Spleen (tissue), 11 donors: ENCODE results near the gene ATP7B. TPM values are rescaled to one million over a fixed set of nuclear protein-coding genes. Genes with fewer than 3 reads are reported as not detected.

Source experiments
- DNase-seq: peaks from one replicate; pipeline ENCODE4 v3.0.0-alpha.2; 2020
- H3K27ac ChIP-seq, 8 donors: fragments of 200-600 bp; sonication (generic) in 7 of 8; 1 replicate in 4 of 8; 2 replicates in 4 of 8; pipeline versions ENCODE4 v1.5.0 to v1.8.0; 2016 to 2021; ENCODE audit warnings: inconsistent platforms in 4 of 8, mild to moderate bottlenecking in 4 of 8, moderate library complexity in 1 of 8
- H3K27me3 ChIP-seq, 7 donors: fragments of 200-600 bp; sonication (generic) in 6 of 7; replicated peaks in 1 of 7; 1 replicate in 4 of 7; 2 replicates in 3 of 7; pipeline versions ENCODE4 v1.5.0 to v1.8.0; 2016 to 2021; ENCODE audit warnings: inconsistent platforms in 3 of 7, mild to moderate bottlenecking in 1 of 7
- H3K36me3 ChIP-seq, 6 donors: fragments of 200-600 bp; sonication (generic) in 5 of 6; 1 replicate in 4 of 6; 2 replicates in 2 of 6; pipeline versions ENCODE4 v1.5.0 to v1.8.0; 2016 to 2021; ENCODE audit warnings: inconsistent platforms in 2 of 6
- H3K4me1 ChIP-seq, 6 donors: fragments of 200-600 bp; sonication (generic) in 5 of 6; 1 replicate in 3 of 6; 2 replicates in 3 of 6; pipeline versions ENCODE4 v1.5.0 to v1.8.0; 2016 to 2021; ENCODE audit warnings: inconsistent platforms in 3 of 6
- H3K4me3 ChIP-seq, 8 donors: fragments of 200-600 bp; sonication (generic) in 7 of 8; 1 replicate in 4 of 8; 2 replicates in 4 of 8; pipeline versions ENCODE4 v1.5.0 to v1.8.0; 2016 to 2021; ENCODE audit warnings: inconsistent platforms in 4 of 8, mild to moderate bottlenecking in 4 of 8, moderate library complexity in 2 of 8
- H3K9me3 ChIP-seq, 8 donors: fragments of 200-600 bp; sonication (generic) in 7 of 8; 1 replicate in 4 of 8; 2 replicates in 4 of 8; pipeline versions ENCODE4 v1.5.0 to v1.8.0; 2016 to 2021; ENCODE audit warnings: inconsistent platforms in 4 of 8
- POLR2A ChIP-seq, 3 donors: fragments of 450-650 bp; IDR thresholded peaks; one replicate each; pipeline ENCODE4 v1.5.1; 2017; ENCODE audit warnings: antibody characterized with exemption in 3 of 3, mild to moderate bottlenecking in 1 of 3
- POLR2AphosphoS5 ChIP-seq, 3 donors: sonication (generic); formaldehyde crosslinking; IDR thresholded peaks; one replicate each; pipeline ENCODE4 v1.5.1; 2017; ENCODE audit warnings: antibody characterized with exemption in 3 of 3
- WGBS, 5 donors: extraction: QIAGEN DNeasy Blood & Tissue Kit in 3 of 5; methylation state at CpG; one replicate each; pipeline versions ENCODE4 v1.1.5 to v1.1.7; 2013 to 2018; 5-methylcytosine and 5-hydroxymethylcytosine counted together
- intact Hi-C: fragments of 100-400 bp; cut with DNase I; formaldehyde crosslinking; loops from one replicate; pipeline ENCODE4 v1.15.0; 2023; ENCODE audit warnings: low total_unique reads
- polyA plus RNA-seq, 3 donors: library from polyadenylated mRNA; stranded (reverse); fragments of 200-250 nt; gene quantifications; one replicate each; pipeline ENCODE4 v1.2.1, GENCODE V29; 2013
- total RNA-seq, 7 donors: library from RNA; depleted of rRNA in 3 of 7; stranded (reverse); fragments of >200 nt in 3 of 7; fragmentation: NEBNext Ultra II Directional in 4 of 7; extraction: Animal tissue kit (Norgen Biotek cat#: 25700) in 4 of 7; gene quantifications; one replicate each; pipeline versions ENCODE4 v1.1.0 to v1.2.1, GENCODE V29; 2016 to 2021
- TF ChIP-seq, protein P1 (sequence below), 11 experiments: fragments of 200-600 bp in 7 of 11; fragments of 450-650 bp in 4 of 11; sonication (generic) in 4 of 11; IDR thresholded peaks in 8 of 11; conservative IDR thresholded peaks in 3 of 11; 1 replicate in 7 of 11; 2 replicates in 4 of 11; pipeline versions ENCODE4 v1.4.0 to v1.8.0; 2016 to 2021; ENCODE audit warnings: antibody characterized with exemption in 11 of 11, inconsistent platforms in 4 of 11, mild to moderate bottlenecking in 1 of 11
- donor health status: healthy with polysubstance abuse.
- donor health status: DM: no; HTN: no; CAD: no; lungs with moderate emphysema.
- donor health status: DM: no; HTN: no; CAD: no.
- donor health status: Bipolar disorder and iron deficiency.
- donor health status: healthy.
- donor health status: DM: no; HTN: no; CAD: no.
- donor health status: DM: yes; HTN: yes; CAD: no.

ATP7B gene
- total and polyA plus RNA-seq, 10 donors, result 0.17 to 3.7 (median 2.4) TPM

DNA sequence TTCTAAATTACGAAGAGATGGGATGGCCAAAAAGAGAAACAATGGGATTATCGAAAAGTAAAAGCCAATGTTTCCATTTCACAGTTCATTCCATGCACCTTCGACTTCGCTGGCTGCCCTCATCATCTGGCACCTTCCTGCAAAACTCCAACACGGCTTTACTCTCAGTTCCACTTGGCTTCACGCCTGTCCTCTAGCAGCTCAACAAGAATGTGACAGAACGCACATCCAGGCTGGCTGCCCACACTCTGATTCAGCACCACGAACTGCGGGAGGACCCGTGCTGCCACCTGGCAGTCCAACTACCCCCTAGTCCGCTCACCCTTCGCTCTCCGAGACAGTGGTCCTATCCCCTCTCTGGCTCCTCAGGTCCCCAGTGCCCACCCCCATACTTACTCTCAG, 11.7 kb downstream of the ATP7B start:
- DNase-seq, result no peak
- intact Hi-C loops, result no loop called here
- Histone ChIP-seq H3K4me1 (peaks cover 0 to 14% (median 6%) of the 10 kb centered on the region in 6 donors), H3K27me3 (peaks cover 0 to 6% (median 0%) of the 10 kb centered on the region in 7 donors), H3K36me3 (no peaks in the 10 kb centered on the region), H3K9me3 (no peaks in the 10 kb centered on the region), H3K27ac (no peak overlapping the region), H3K4me3 (no peak overlapping the region)
- WGBS, 5 donors, result 74 to 86% (median 84%) methylated on average over 13 of the region's 13 CpGs
- no peak for TF ChIP-seq POLR2AphosphoS5 (IDR thresholded peaks at IDR 0.05)
- TF ChIP-seq, protein P1, sequence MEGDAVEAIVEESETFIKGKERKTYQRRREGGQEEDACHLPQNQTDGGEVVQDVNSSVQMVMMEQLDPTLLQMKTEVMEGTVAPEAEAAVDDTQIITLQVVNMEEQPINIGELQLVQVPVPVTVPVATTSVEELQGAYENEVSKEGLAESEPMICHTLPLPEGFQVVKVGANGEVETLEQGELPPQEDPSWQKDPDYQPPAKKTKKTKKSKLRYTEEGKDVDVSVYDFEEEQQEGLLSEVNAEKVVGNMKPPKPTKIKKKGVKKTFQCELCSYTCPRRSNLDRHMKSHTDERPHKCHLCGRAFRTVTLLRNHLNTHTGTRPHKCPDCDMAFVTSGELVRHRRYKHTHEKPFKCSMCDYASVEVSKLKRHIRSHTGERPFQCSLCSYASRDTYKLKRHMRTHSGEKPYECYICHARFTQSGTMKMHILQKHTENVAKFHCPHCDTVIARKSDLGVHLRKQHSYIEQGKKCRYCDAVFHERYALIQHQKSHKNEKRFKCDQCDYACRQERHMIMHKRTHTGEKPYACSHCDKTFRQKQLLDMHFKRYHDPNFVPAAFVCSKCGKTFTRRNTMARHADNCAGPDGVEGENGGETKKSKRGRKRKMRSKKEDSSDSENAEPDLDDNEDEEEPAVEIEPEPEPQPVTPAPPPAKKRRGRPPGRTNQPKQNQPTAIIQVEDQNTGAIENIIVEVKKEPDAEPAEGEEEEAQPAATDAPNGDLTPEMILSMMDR (IDR thresholded peaks at IDR 0.05 in 8 of 11, conservative IDR thresholded peaks at IDR 0.05 in 3 of 11), result no peak
- TF ChIP-seq POLR2A (IDR thresholded peaks at IDR 0.05), result no peak

DNA sequence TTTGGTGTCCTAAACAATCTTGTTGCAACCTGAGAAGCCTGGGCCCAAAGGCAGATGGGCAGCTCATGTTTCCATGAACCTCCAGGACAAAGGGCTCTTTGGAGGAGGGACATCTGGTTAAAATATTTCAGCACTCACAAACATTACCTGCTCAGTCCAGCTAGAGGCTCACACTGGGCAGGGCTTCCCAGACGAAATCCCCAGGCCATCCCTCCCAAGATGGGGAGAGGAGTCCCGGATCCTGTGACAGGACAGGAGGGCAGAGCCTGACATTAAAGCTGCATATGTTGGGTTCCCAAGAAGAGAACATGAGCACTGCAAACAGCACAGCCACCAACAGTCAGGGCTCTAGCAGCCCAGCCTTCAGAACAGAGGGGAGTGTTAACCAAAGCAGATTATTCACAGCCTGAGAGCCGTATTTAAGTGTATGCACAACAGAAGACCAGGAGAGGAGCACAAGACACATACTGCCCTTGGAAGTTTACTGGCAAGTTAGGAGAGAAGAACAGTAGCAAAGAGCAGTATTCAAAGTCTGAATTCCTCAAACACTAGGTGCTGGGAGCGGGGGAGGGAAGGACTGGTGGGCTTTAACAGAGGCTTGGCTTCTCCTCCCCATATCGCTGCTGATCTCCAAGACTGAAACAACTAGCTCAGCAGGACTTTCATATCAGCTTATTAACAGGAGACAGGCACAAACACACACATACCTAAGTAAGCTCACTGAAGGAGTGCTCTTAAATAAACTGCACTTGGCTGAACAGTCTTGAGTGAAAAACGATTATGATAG, 12.3 kb downstream of the ATP7B start:
- DNase-seq, result no peak
- H3K27ac ChIP-seq, result no peak overlapping the region
- peaks cover 0 to 14% (median 6%) of the 10 kb centered on the region in 6 donors for H3K4me1 ChIP-seq
- H3K27me3 ChIP-seq, result peaks cover 0 to 6% (median 0%) of the 10 kb centered on the region in 7 donors
- intact Hi-C loops, result no loop called here
- TF ChIP-seq POLR2AphosphoS5 (IDR thresholded peaks at IDR 0.05) (no peak), POLR2A (IDR thresholded peaks at IDR 0.05) (no peak)
- TF ChIP-seq, protein P1 (IDR thresholded peaks at IDR 0.05 in 8 of 11, conservative IDR thresholded peaks at IDR 0.05 in 3 of 11), result no peak
- 62 to 82% (median 70%) methylated on average over 6 of the region's 6 CpGs for WGBS, 5 donors
- H3K9me3 ChIP-seq, result no peaks in the 10 kb centered on the region
- H3K36me3 ChIP-seq, result no peaks in the 10 kb centered on the region
- H3K4me3 ChIP-seq, result no peak overlapping the region

DNA sequence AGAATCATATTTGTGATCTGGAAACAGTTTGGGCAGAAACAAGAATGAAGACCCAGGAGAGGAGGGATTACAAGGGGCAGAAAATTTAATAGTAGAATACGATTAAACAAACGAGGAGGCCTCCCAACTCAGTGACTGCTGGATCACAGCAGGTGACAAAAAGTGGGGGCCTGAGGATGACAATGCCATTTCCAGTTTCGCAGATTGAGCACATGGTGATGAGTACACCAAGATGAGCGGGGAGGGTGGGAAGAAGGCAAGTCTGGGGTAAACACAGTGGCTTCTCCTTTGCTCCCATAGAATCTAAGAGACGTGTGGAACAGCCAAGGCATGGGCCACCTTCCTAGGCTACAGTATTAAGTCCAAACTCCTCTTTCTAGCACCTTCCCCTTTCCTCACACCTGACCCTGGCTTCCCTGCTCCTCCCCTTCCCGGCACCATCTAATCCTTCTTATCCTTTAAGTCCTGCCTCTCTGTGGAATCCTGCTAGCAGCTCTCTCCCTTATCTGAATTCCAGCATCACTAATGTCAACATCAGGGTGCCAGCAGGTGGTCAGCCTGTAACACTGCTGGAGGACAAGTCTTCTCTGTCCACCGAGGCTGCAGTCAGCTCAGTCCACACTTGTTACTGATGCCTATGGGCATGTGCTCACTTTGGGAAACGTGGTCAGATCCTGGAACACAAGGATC, 13.5 kb downstream of the ATP7B start:
- no peaks in the 10 kb centered on the region for H3K36me3 ChIP-seq
- peaks cover 0 to 6% (median 0%) of the 10 kb centered on the region in 7 donors for H3K27me3 ChIP-seq
- no peak for TF ChIP-seq POLR2A (IDR thresholded peaks at IDR 0.05)
- TF ChIP-seq, protein P1 (IDR thresholded peaks at IDR 0.05 in 8 of 11, conservative IDR thresholded peaks at IDR 0.05 in 3 of 11), result no peak
- no peak for TF ChIP-seq POLR2AphosphoS5 (IDR thresholded peaks at IDR 0.05)
- no peaks in the 10 kb centered on the region for H3K9me3 ChIP-seq
- intact Hi-C loops, result no loop called here
- DNase-seq, result no peak
- H3K4me1 ChIP-seq, result peaks cover 0 to 14% (median 6%) of the 10 kb centered on the region in 6 donors
- WGBS, 5 donors, result 75 to 88% (median 81%) methylated on average over 8 of the region's 8 CpGs
- H3K27ac ChIP-seq, result no peak overlapping the region
- H3K4me3 ChIP-seq, result no peak overlapping the region

DNA sequence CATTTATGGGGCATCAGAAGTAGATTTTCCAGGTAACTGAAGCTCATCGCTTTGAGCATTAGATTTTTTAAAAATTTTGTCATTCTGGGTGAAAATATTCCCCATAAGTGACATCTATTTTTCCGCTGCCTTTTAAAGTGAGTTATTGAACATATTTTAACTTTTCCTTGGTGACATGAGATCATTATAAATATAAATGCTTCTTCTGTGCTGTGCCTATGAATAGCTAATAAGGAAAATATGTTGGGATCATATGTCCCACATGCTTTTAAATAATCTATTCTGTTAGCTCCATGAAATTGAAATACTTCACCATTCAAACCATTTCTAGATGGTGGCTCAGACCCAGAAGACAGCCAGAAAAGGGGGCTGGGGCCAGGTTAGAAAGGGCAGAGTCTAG, 14.1 kb downstream of the ATP7B start:
- H3K27me3 ChIP-seq, result peaks cover 0 to 6% (median 0%) of the 10 kb centered on the region in 7 donors
- H3K36me3 ChIP-seq, result no peaks in the 10 kb centered on the region
- no peaks in the 10 kb centered on the region for H3K9me3 ChIP-seq
- no peak for DNase-seq
- peaks cover 0 to 14% (median 6%) of the 10 kb centered on the region in 6 donors for H3K4me1 ChIP-seq
- H3K27ac ChIP-seq, result no peak overlapping the region
- no peak overlapping the region for H3K4me3 ChIP-seq
- WGBS, 5 donors, result 90 to 99% (median 94%) methylated on average over 2 of the region's 2 CpGs
- intact Hi-C loops, result no loop called here
- no peak for TF ChIP-seq POLR2AphosphoS5 (IDR thresholded peaks at IDR 0.05)
- TF ChIP-seq POLR2A (IDR thresholded peaks at IDR 0.05), result no peak
- TF ChIP-seq, protein P1 (IDR thresholded peaks at IDR 0.05 in 8 of 11, conservative IDR thresholded peaks at IDR 0.05 in 3 of 11), result no peak
